CD14-positive monocyte (primary cell): ENCODE measurements around the gene EPYC. TPM values are rescaled to one million over a fixed set of nuclear protein-coding genes. Genes with fewer than 3 reads are reported as not detected.

ENCODE experiments used
- DNase-seq, 3 donors: peaks; one replicate each; pipeline ENCODE4 v3.0.0-alpha.2; 2011 to 2022
- H2AFZ ChIP-seq: 2 replicates; pipeline ENCODE4 v1.6.0; 2012; ENCODE audit warnings: mild to moderate bottlenecking, low read depth, low read length, inconsistent platforms; ENCODE audit not compliant: insufficient read depth, poor library complexity, severe bottlenecking
- H3K27ac ChIP-seq, 2 donors: 1 replicate in 1 of 2; 2 replicates in 1 of 2; pipeline ENCODE4 v1.5.1; 2012 to 2013; ENCODE audit warnings: low read length in 2 of 2, control low read depth in 1 of 2, inconsistent platforms in 1 of 2, low read depth in 1 of 2, mild to moderate bottlenecking in 1 of 2
- H3K27me3 ChIP-seq, 2 donors: one replicate each; pipeline versions ENCODE4 v1.6.0 to v1.6.1; 2011 to 2013; ENCODE audit warnings: low read length in 2 of 2; ENCODE audit not compliant: control insufficient read depth in 2 of 2, insufficient read depth in 2 of 2
- H3K36me3 ChIP-seq, 2 donors: replicated peaks in 1 of 2; 1 replicate in 1 of 2; 2 replicates in 1 of 2; pipeline versions ENCODE4 v1.5.1 to v1.6.1; 2012 to 2013; ENCODE audit warnings: low read length in 2 of 2, control low read depth in 1 of 2, inconsistent platforms in 1 of 2, mild to moderate bottlenecking in 1 of 2; ENCODE audit not compliant: insufficient read depth in 2 of 2, control insufficient read depth in 1 of 2
- H3K4me1 ChIP-seq, 2 donors: 1 replicate in 1 of 2; 2 replicates in 1 of 2; pipeline versions ENCODE4 v1.5.1 to v1.6.1; 2012 to 2013; ENCODE audit warnings: low read length in 2 of 2, control low read depth in 1 of 2, inconsistent platforms in 1 of 2, mild to moderate bottlenecking in 1 of 2, moderate library complexity in 1 of 2; ENCODE audit not compliant: insufficient read depth in 2 of 2, control insufficient read depth in 1 of 2
- H3K4me2 ChIP-seq: replicated peaks from 2 replicates; pipeline ENCODE3; 2012; ENCODE audit warnings: low read length, moderate library complexity, mild to moderate bottlenecking; ENCODE audit not compliant: poor library complexity, severe bottlenecking; ENCODE audit errors: extremely low read depth
- H3K4me3 ChIP-seq, 3 experiments: fragments of 200-600 bp in 1 of 3; sonication (generic) in 1 of 3; replicated peaks in 1 of 3; 1 replicate in 2 of 3; 2 replicates in 1 of 3; pipeline ENCODE4 v1.5.1; 2011 to 2013; ENCODE audit warnings: low read length in 3 of 3, mild to moderate bottlenecking in 3 of 3, control low read depth in 2 of 3, low read depth in 2 of 3, inconsistent platforms in 1 of 3, moderate library complexity in 1 of 3
- H3K79me2 ChIP-seq: 2 replicates; pipeline ENCODE4 v1.6.0; 2012; ENCODE audit warnings: mild to moderate bottlenecking, control low read depth, inconsistent platforms, low read length, moderate library complexity; ENCODE audit not compliant: insufficient read depth
- H3K9ac ChIP-seq: 2 replicates; pipeline ENCODE4 v1.6.0; 2017; ENCODE audit warnings: low read length, mild to moderate bottlenecking; ENCODE audit not compliant: insufficient read depth, poor library complexity, severe bottlenecking
- H3K9me3 ChIP-seq, 2 donors: replicated peaks in 1 of 2; 1 replicate in 1 of 2; 2 replicates in 1 of 2; pipeline versions ENCODE4 v1.5.1 to v1.6.1; 2012 to 2013; ENCODE audit warnings: low read length in 2 of 2, control low read depth in 1 of 2; ENCODE audit not compliant: control insufficient read depth in 1 of 2, insufficient read depth in 1 of 2
- H4K20me1 ChIP-seq: 2 replicates; pipeline ENCODE4 v1.6.0; 2012; ENCODE audit warnings: mild to moderate bottlenecking, low read length, control low read depth, moderate library complexity; ENCODE audit not compliant: insufficient read depth
- H3K27ac Mint-ChIP-seq, 7 donors: one replicate each; pipeline ENCODE4 v1.8.0; 2020; ENCODE audit warnings: mild to moderate bottlenecking in 7 of 7, mixed read lengths in 7 of 7, moderate library complexity in 6 of 7, inconsistent platforms in 2 of 7
- H3K27me3 Mint-ChIP-seq, 3 donors: one replicate each; pipeline ENCODE4 v1.8.0; 2021 to 2022; ENCODE audit warnings: low read depth in 3 of 3, mild to moderate bottlenecking in 3 of 3, mixed read lengths in 3 of 3, moderate library complexity in 3 of 3, inconsistent platforms in 1 of 3
- H3K36me3 Mint-ChIP-seq, 2 donors: one replicate each; pipeline ENCODE4 v1.8.0; 2020; ENCODE audit warnings: mixed read lengths in 2 of 2, inconsistent platforms in 1 of 2, mild to moderate bottlenecking in 1 of 2
- H3K4me1 Mint-ChIP-seq: one replicate; pipeline ENCODE4 v1.8.0; 2020; ENCODE audit warnings: mild to moderate bottlenecking, mixed read lengths
- H3K4me3 Mint-ChIP-seq, 2 donors: one replicate each; pipeline ENCODE4 v1.8.0; 2020; ENCODE audit warnings: mild to moderate bottlenecking in 2 of 2, mixed read lengths in 2 of 2, moderate library complexity in 1 of 2
- H3K9me3 Mint-ChIP-seq, 7 donors: one replicate each; pipeline ENCODE4 v1.8.0; 2020 to 2022; ENCODE audit warnings: mixed read lengths in 7 of 7, mild to moderate bottlenecking in 6 of 7, moderate library complexity in 6 of 7, inconsistent platforms in 2 of 7
- WGBS: methylation state at CpG from one replicate; pipeline ENCODE4 v1.1.5; 2013; ENCODE audit warnings: missing lambda C conversion rate; ENCODE audit not compliant: insufficient coverage; 5-methylcytosine and 5-hydroxymethylcytosine counted together
- intact Hi-C, 2 donors: fragments of 100-400 bp; cut with micrococcal nuclease; formaldehyde crosslinking; loops; one replicate each; pipeline versions ENCODE4 v1.15.0 to v1.15.1; 2023
- polyA plus RNA-seq, 3 donors: library from polyadenylated mRNA; depleted of rRNA in 1 of 3; unstranded in 2 of 3; stranded (reverse) in 1 of 3; fragments of 300-500 nt in 2 of 3; fragments of >200 nt in 1 of 3; fragmentation: Illumina TruSeq in 2 of 3; gene quantifications; 1 replicate in 2 of 3; 2 replicates in 1 of 3; pipeline ENCODE4 v1.2.3, GENCODE V29; 2012 to 2021
- TF ChIP-seq, protein P1 (sequence below): fragments of 200-600 bp; IDR thresholded peaks from one replicate; pipeline ENCODE4 v1.8.0; 2022; ENCODE audit warnings: antibody characterized with exemption, mild to moderate bottlenecking

EPYC gene
- polyA plus RNA-seq, 3 donors = not detected

GRCh38 chr12:90965204-90965603, 39.6 kb downstream of the EPYC start:
- no peaks in the 10 kb centered on the region for H4K20me1 ChIP-seq
- no peaks in the 10 kb centered on the region for H3K4me1 ChIP-seq
- H3K27me3 Mint-ChIP-seq = peaks cover 0 to 2% (median 1%) of the 10 kb centered on the region in 3 donors
- no peak overlapping the region for H3K9ac ChIP-seq
- H3K27ac Mint-ChIP-seq = no peak overlapping the region
- H3K36me3 Mint-ChIP-seq = no peaks in the 10 kb centered on the region
- TF ChIP-seq, protein P1, sequence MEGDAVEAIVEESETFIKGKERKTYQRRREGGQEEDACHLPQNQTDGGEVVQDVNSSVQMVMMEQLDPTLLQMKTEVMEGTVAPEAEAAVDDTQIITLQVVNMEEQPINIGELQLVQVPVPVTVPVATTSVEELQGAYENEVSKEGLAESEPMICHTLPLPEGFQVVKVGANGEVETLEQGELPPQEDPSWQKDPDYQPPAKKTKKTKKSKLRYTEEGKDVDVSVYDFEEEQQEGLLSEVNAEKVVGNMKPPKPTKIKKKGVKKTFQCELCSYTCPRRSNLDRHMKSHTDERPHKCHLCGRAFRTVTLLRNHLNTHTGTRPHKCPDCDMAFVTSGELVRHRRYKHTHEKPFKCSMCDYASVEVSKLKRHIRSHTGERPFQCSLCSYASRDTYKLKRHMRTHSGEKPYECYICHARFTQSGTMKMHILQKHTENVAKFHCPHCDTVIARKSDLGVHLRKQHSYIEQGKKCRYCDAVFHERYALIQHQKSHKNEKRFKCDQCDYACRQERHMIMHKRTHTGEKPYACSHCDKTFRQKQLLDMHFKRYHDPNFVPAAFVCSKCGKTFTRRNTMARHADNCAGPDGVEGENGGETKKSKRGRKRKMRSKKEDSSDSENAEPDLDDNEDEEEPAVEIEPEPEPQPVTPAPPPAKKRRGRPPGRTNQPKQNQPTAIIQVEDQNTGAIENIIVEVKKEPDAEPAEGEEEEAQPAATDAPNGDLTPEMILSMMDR = no peak
- no peaks in the 10 kb centered on the region for H3K36me3 ChIP-seq
- no peak overlapping the region for H3K4me2 ChIP-seq
- no CpG with 5 or more reads among the region's 2 CpGs for WGBS
- H3K27ac ChIP-seq = no peak overlapping the region
- H3K4me3 Mint-ChIP-seq = no peak overlapping the region
- no peaks in the 10 kb centered on the region for H3K79me2 ChIP-seq
- no peaks in the 10 kb centered on the region for H3K4me1 Mint-ChIP-seq
- no peak overlapping the region for H2AFZ ChIP-seq
- no peak for DNase-seq
- no peaks in the 10 kb centered on the region for H3K9me3 ChIP-seq
- H3K4me3 ChIP-seq = no peak overlapping the region
- H3K9me3 Mint-ChIP-seq = peaks cover 0 to 2% (median 0%) of the 10 kb centered on the region in 7 donors
- H3K27me3 ChIP-seq = no peaks in the 10 kb centered on the region
- intact Hi-C loops = no loop called here

GRCh38 chr12:90964616-90965015, 40.2 kb downstream of the EPYC start:
- Histone ChIP-seq H3K27me3 (no peaks in the 10 kb centered on the region), H3K9me3 (no peaks in the 10 kb centered on the region), H4K20me1 (no peaks in the 10 kb centered on the region), H3K4me2 (no peak overlapping the region), H3K9ac (no peak overlapping the region), H2AFZ (no peak overlapping the region), H3K4me1 (no peaks in the 10 kb centered on the region), H3K27ac (no peak overlapping the region), H3K36me3 (no peaks in the 10 kb centered on the region), H3K4me3 (no peak overlapping the region), H3K79me2 (no peaks in the 10 kb centered on the region)
- Mint-ChIP-seq H3K27me3 (peaks cover 0 to 1% (median 0%) of the 10 kb centered on the region in 3 donors), H3K9me3 (peaks cover 0 to 2% (median 0%) of the 10 kb centered on the region in 7 donors), H3K36me3 (no peaks in the 10 kb centered on the region), H3K4me1 (no peaks in the 10 kb centered on the region), H3K27ac (no peak overlapping the region), H3K4me3 (no peak overlapping the region)
- intact Hi-C loops = no loop called here
- no peak for DNase-seq
- WGBS = no CpG with 5 or more reads among the region's 2 CpGs
- TF ChIP-seq, protein P1 = no peak
